HEK293 (cell line): ENCODE measurements around the gene ADI1.

Experiments used
- ZBTB48 ChIP-seq: fragments of 450-650 bp; formaldehyde crosslinking; IDR thresholded peaks from 2 replicates; pipeline ENCODE4 v1.5.1; 2016; ENCODE audit warnings: missing biosample characterization, missing genetic modification characterization
- ZNF114 ChIP-seq: fragments of 450-650 bp; formaldehyde crosslinking; IDR thresholded peaks from 2 replicates; pipeline ENCODE4 v1.5.0; 2017; ENCODE audit warnings: missing biosample characterization, missing genetic modification characterization
- ZNF37A ChIP-seq: fragments of 450-650 bp; IDR thresholded peaks from 2 replicates; pipeline ENCODE4 v1.5.1; 2018; ENCODE audit warnings: missing biosample characterization, missing genetic modification characterization
- ZNF530 ChIP-seq: fragments of 450-650 bp; formaldehyde crosslinking; IDR thresholded peaks from 2 replicates; pipeline ENCODE4 v1.5.1; 2016; ENCODE audit warnings: low read depth, missing biosample characterization, missing genetic modification characterization
- ZNF555 ChIP-seq: fragments of 450-650 bp; formaldehyde crosslinking; conservative IDR thresholded peaks from 2 replicates; pipeline ENCODE4 v1.5.1; 2017; ENCODE audit warnings: missing biosample characterization, mild to moderate bottlenecking, missing genetic modification characterization, inconsistent platforms
- ZNF654 ChIP-seq: fragments of 450-650 bp; formaldehyde crosslinking; IDR thresholded peaks from 2 replicates; pipeline ENCODE4 v1.5.1; 2016; ENCODE audit warnings: low read depth, missing biosample characterization, missing genetic modification characterization
- ZSCAN18 ChIP-seq: fragments of 450-650 bp; formaldehyde crosslinking; IDR thresholded peaks from 2 replicates; pipeline ENCODE4 v1.5.1; 2016; ENCODE audit warnings: missing biosample characterization, missing genetic modification characterization

The ADI1 gene

GRCh38 chr2:3447789-3448317 is 71.5 kb downstream of the ADI1 start (continued):
- TF ChIP-seq ZBTB48 (tag by site-specific recombination) = no peak
- no peak for TF ChIP-seq ZNF530
- TF ChIP-seq ZSCAN18 = no peak
- no peak for TF ChIP-seq ZNF555
- no peak for TF ChIP-seq ZNF37A (tag by site-specific recombination)
- TF ChIP-seq ZNF114 (tag by site-specific recombination) = no peak
- TF ChIP-seq ZNF654 = no peak
- TF ChIP-seq, all 188 proteins: peak for 0
